HepG2 (cell line): ENCODE results near the gene MRPS10. TPM values are rescaled to one million over a fixed set of nuclear protein-coding genes. Genes with fewer than 3 reads are reported as not detected.
A peak's percentile ranks its signal among the peaks of the same experiment; 100 is the strongest.

Experiments
- AGO2 ChIP-seq: fragments of 200-400 bp; formaldehyde crosslinking; optimal IDR thresholded peaks from 2 replicates; pipeline ENCODE3; 2017; ENCODE audit warnings: mild to moderate bottlenecking, low read depth, low read length, moderate library complexity
- BRCA1 ChIP-seq: sonication (generic); formaldehyde crosslinking; IDR thresholded peaks from 2 replicates; pipeline ENCODE4 v1.4.0; 2020; ENCODE audit warnings: missing genetic modification reagents
- CEBPG ChIP-seq: IDR thresholded peaks from 2 replicates; pipeline ENCODE4 v1.6.1; 2016
- DNMT3B ChIP-seq: conservative IDR thresholded peaks from 2 replicates; pipeline ENCODE4 v1.6.1; 2016; ENCODE audit warnings: missing biosample characterization, control low read depth
- HMG20B ChIP-seq: conservative IDR thresholded peaks from 2 replicates; pipeline ENCODE4 v1.6.1; 2016; ENCODE audit warnings: missing genetic modification reagents, missing compliant biosample characterization
- HMGXB4 ChIP-seq, 2 experiments: sonication (generic) in 1 of 2; formaldehyde crosslinking in 1 of 2; IDR thresholded peaks; 2 replicates each; pipeline versions ENCODE4 v1.4.0 to v1.6.1; 2018 to 2020; ENCODE audit warnings: missing genetic modification reagents in 2 of 2, borderline replicate concordance in 1 of 2, low read depth in 1 of 2, mild to moderate bottlenecking in 1 of 2, missing biosample characterization in 1 of 2
- HNRNPUL1 ChIP-seq: fragments of 200-400 bp; formaldehyde crosslinking; IDR thresholded peaks from 2 replicates; pipeline ENCODE4 v1.6.1; 2017; ENCODE audit warnings: low read depth, mild to moderate bottlenecking, low read length, moderate library complexity
- HOXA5 ChIP-seq: sonication (generic); formaldehyde crosslinking; IDR thresholded peaks from 2 replicates; pipeline ENCODE4 v1.4.0; 2020; ENCODE audit warnings: missing genetic modification reagents
- IKZF5 ChIP-seq: IDR thresholded peaks from 2 replicates; pipeline ENCODE4 v1.6.1; 2018; ENCODE audit warnings: missing genetic modification reagents, mild to moderate bottlenecking, missing compliant biosample characterization
- PBX2 ChIP-seq: IDR thresholded peaks from 2 replicates; pipeline ENCODE4 v1.6.1; 2016; ENCODE audit warnings: control low read depth
- PHF21A ChIP-seq: sonication (generic); formaldehyde crosslinking; IDR thresholded peaks from 2 replicates; pipeline ENCODE4 v1.5.0; 2020; ENCODE audit warnings: mild to moderate bottlenecking, missing genetic modification reagents
- PHF8 ChIP-seq: sonication (generic); formaldehyde crosslinking; IDR thresholded peaks from 2 replicates; pipeline ENCODE4 v1.5.0; 2020; ENCODE audit warnings: missing genetic modification reagents
- PPARG ChIP-seq: conservative IDR thresholded peaks from 2 replicates; pipeline ENCODE4 v1.6.1; 2016; ENCODE audit warnings: missing biosample characterization, missing genetic modification reagents
- RBAK ChIP-seq: sonication (generic); formaldehyde crosslinking; IDR thresholded peaks from 2 replicates; pipeline ENCODE4 v1.5.1; 2020; ENCODE audit warnings: mild to moderate bottlenecking, missing genetic modification reagents
- RFXAP ChIP-seq: sonication (generic); formaldehyde crosslinking; IDR thresholded peaks from 2 replicates; pipeline ENCODE4 v1.4.0; 2020; ENCODE audit warnings: missing genetic modification reagents, borderline replicate concordance
- YEATS4 ChIP-seq: sonication (generic); formaldehyde crosslinking; IDR thresholded peaks from 2 replicates; pipeline ENCODE4 v1.4.0; 2020; ENCODE audit warnings: missing genetic modification reagents, borderline replicate concordance
- ZFP91 ChIP-seq: sonication (generic); formaldehyde crosslinking; IDR thresholded peaks from 2 replicates; pipeline ENCODE4 v1.9.0; 2022; ENCODE audit warnings: missing genetic modification reagents, mild to moderate bottlenecking, borderline replicate concordance
- ZNF580 ChIP-seq: IDR thresholded peaks from 2 replicates; pipeline ENCODE4 v1.6.1; 2016; ENCODE audit warnings: low read depth, borderline replicate concordance
- polyA plus RNA-seq, 8 experiments: library from polyadenylated mRNA; depleted of rRNA in 3 of 8; stranded (reverse) in 7 of 8; unstranded in 1 of 8; fragments of >200 nt; fragmentation: Illumina TruSeq in 4 of 8; extraction: Trizol in 4 of 8; gene quantifications; 2 replicates each; pipeline versions ENCODE4 v1.2.1 to v1.2.3, GENCODE V29; 2011 to 2016; ENCODE audit warnings: low read depth in 4 of 8, missing spikeins in 1 of 8, mixed read lengths in 1 of 8; ENCODE audit not compliant: insufficient read depth in 1 of 8
- total RNA-seq, 5 experiments: library from RNA; depleted of rRNA; stranded (reverse); fragments of >200 nt; fragmentation: Illumina TruSeq; extraction: Trizol; gene quantifications; 2 replicates each; pipeline ENCODE4 v1.2.3, GENCODE V29; 2016; ENCODE audit warnings: low read depth in 1 of 5
- TF ChIP-seq, protein P1 (sequence below): sonication (generic); formaldehyde crosslinking; conservative IDR thresholded peaks from 2 replicates; pipeline ENCODE4 v1.4.0; 2020; ENCODE audit warnings: missing genetic modification reagents

Gene MRPS10
- total and polyA plus RNA-seq, 2 of the 13 experiments (the other 11 are each of a cell fraction or from before 2014, with no cell fraction given) = 31.7 to 54.6 TPM

GRCh38 chr6:42166444-42167141, 51.1 kb downstream of the MRPS10 start (continued):
- TF ChIP-seq ZNF580 (CRISPR knock-in tag) = peak; percentile 83
- peak; percentile 47 to 83; a peak in 1 of 4 replicates for TF ChIP-seq HMGXB4 (CRISPR knock-in tag; IDR thresholded peaks at IDR 0.05; ENCODE audit: borderline replicate concordance in 1 of 2, low read depth in 1 of 2)
- TF ChIP-seq RBAK (CRISPR knock-in tag) = no peak
- no peak for TF ChIP-seq HMG20B (CRISPR knock-in tag)
- TF ChIP-seq, protein P1, sequence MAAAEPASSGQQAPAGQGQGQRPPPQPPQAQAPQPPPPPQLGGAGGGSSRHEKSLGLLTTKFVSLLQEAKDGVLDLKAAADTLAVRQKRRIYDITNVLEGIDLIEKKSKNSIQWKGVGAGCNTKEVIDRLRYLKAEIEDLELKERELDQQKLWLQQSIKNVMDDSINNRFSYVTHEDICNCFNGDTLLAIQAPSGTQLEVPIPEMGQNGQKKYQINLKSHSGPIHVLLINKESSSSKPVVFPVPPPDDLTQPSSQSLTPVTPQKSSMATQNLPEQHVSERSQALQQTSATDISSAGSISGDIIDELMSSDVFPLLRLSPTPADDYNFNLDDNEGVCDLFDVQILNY (CRISPR knock-in tag) = no peak
- no peak for TF ChIP-seq YEATS4 (CRISPR knock-in tag)
- no peak for TF ChIP-seq RFXAP (CRISPR knock-in tag)
- TF ChIP-seq BRCA1 (CRISPR knock-in tag) = no peak
- no peak for TF ChIP-seq AGO2
- TF ChIP-seq PPARG = 0 out of 2 replicates have a peak, but pooled peaks have one; percentile 24
- peak; percentile 74; the same call in 1 of the 2 replicates for TF ChIP-seq HOXA5 (CRISPR knock-in tag)
- no peak for TF ChIP-seq HNRNPUL1
- TF ChIP-seq DNMT3B (CRISPR knock-in tag) = 0 out of 2 replicates have a peak, but pooled peaks have one; percentile 25
- peak; percentile 32; the same call in 1 of the 2 replicates for TF ChIP-seq PHF21A
- TF ChIP-seq CEBPG (CRISPR knock-in tag) = no peak
- TF ChIP-seq PHF8 (CRISPR knock-in tag) = no peak
- peak; percentile 36; the same call in 1 of the 2 replicates for TF ChIP-seq IKZF5 (CRISPR knock-in tag)
- TF ChIP-seq ZFP91 (CRISPR knock-in tag) = peak; percentile 58; the same call in 1 of the 2 replicates
- no peak for TF ChIP-seq PBX2 (CRISPR knock-in tag)
